HG02870 (cell line): ENCODE measurements around the gene NDST4.

Experiments used
- ATAC-seq: cut with Tn5 transposase; IDR thresholded peaks from one replicate; pipeline ENCODE4 v1.9.1; 2021; ENCODE audit warnings: mild to moderate bottlenecking, moderate library complexity; ENCODE audit not compliant: unreplicated experiment

The NDST4 gene

GRCh38 chr4:115113506-115114106, at the start of gene NDST4:
Gene NDST4, minus strand, starts transcription at chr4:115113620. Its CDS starts 36,584 bp downstream, at chr4:115077036.
- ATAC-seq, result no peak

GRCh38 chr4:115159141-115159540, 45.7 kb upstream of the NDST4 start:
- ATAC-seq, result no peak

GRCh38 chr4:115158296-115158695, 44.9 kb upstream of the NDST4 start:
- no peak for ATAC-seq

GRCh38 chr4:115154826-115155225, 41.4 kb upstream of the NDST4 start:
- no peak for ATAC-seq

GRCh38 chr4:115152965-115153364, 39.5 kb upstream of the NDST4 start:
- ATAC-seq, result no peak

GRCh38 chr4:115152081-115152480, 38.7 kb upstream of the NDST4 start:
- ATAC-seq, result no peak

GRCh38 chr4:115149106-115149505, 35.7 kb upstream of the NDST4 start:
- no peak for ATAC-seq

- ATAC-seq, result no peak
Observed at GRCh38 chr4:115145393-115146160, 32.2 kb upstream of the NDST4 start.

GRCh38 chr4:115128037-115128436, 14.6 kb upstream of the NDST4 start:
- ATAC-seq, result no peak

GRCh38 chr4:115126491-115126890, 13.1 kb upstream of the NDST4 start:
- no peak for ATAC-seq

- ATAC-seq, result no peak
Observed at GRCh38 chr4:115121351-115122043, 8.1 kb upstream of the NDST4 start.

- ATAC-seq, result no peak
Observed at GRCh38 chr4:115119804-115120352, 6.5 kb upstream of the NDST4 start.

- no peak for ATAC-seq
Observed at GRCh38 chr4:115117651-115118050, 4.2 kb upstream of the NDST4 start.

- ATAC-seq, result no peak
Observed at GRCh38 chr4:115110191-115111181, 2.9 kb downstream of the NDST4 start.

- ATAC-seq, result no peak
Observed at GRCh38 chr4:115108850-115109249, 4.6 kb downstream of the NDST4 start.

GRCh38 chr4:115107411-115107810, 6.0 kb downstream of the NDST4 start:
- no peak for ATAC-seq

GRCh38 chr4:115101675-115102074, 11.7 kb downstream of the NDST4 start:
- no peak for ATAC-seq

- ATAC-seq, result peak; percentile 82
Observed at GRCh38 chr4:115090483-115091075, 22.8 kb downstream of the NDST4 start.

GRCh38 chr4:115082633-115083032, 30.8 kb downstream of the NDST4 start:
- ATAC-seq, result no peak

GRCh38 chr4:115076691-115077090, 36.7 kb downstream of the NDST4 start:
- no peak for ATAC-seq
